DMS114 treated with DMSO at 0.1 percent for 48 hours (cell line): ENCODE results near the gene B3GALNT1.
"Not testable (repeated sequence)": the region's sequence is repeated elsewhere in the genome, so short reads cannot be mapped to it uniquely, and the experiment has no call there.

Source experiments
- DNase-seq: peaks from one replicate; lab custom pipeline; 2025; ENCODE audit not compliant: unreplicated experiment; lab: John Stamatoyannopoulos, UW

B3GALNT1 gene

GRCh38 chr3:161081633-161082032 lies 23.5 kb downstream of the B3GALNT1 start:
- DNase-seq, result no peak

GRCh38 chr3:161073181-161073580 lies 32.0 kb downstream of the B3GALNT1 start:
- no peak for DNase-seq

GRCh38 chr3:161072751-161073150 lies 32.4 kb downstream of the B3GALNT1 start:
- DNase-seq, result no peak

GRCh38 chr3:161072211-161072621 lies 32.9 kb downstream of the B3GALNT1 start:
- no peak for DNase-seq

GRCh38 chr3:161070980-161071663 lies 34.0 kb downstream of the B3GALNT1 start:
- DNase-seq, result no peak

- DNase-seq, result no peak
These were observed 34.8 kb downstream of the B3GALNT1 start for GRCh38 chr3:161070252-161070930.

- DNase-seq, result no peak
These were observed 35.5 kb downstream of the B3GALNT1 start for GRCh38 chr3:161069511-161070251.

GRCh38 chr3:161067335-161067734 lies 37.8 kb downstream of the B3GALNT1 start:
- no peak for DNase-seq

- DNase-seq, result no peak
These were observed 38.2 kb downstream of the B3GALNT1 start for GRCh38 chr3:161066930-161067329.

- no peak for DNase-seq
These were observed 40.7 kb downstream of the B3GALNT1 start for GRCh38 chr3:161064413-161064812.

- no peak for DNase-seq
These were observed 50.1 kb downstream of the B3GALNT1 start for GRCh38 chr3:161054860-161055604.

GRCh38 chr3:161051856-161052255 lies 53.3 kb downstream of the B3GALNT1 start:
- no peak for DNase-seq

- no peak for DNase-seq
These were observed 54.2 kb downstream of the B3GALNT1 start for GRCh38 chr3:161050935-161051334.

GRCh38 chr3:161049683-161050248 lies 55.4 kb downstream of the B3GALNT1 start:
- no peak for DNase-seq

- no peak for DNase-seq
These were observed 61.7 kb downstream of the B3GALNT1 start for GRCh38 chr3:161043336-161044035.

GRCh38 chr3:161042023-161042501 lies 63.1 kb downstream of the B3GALNT1 start:
- no peak for DNase-seq

- DNase-seq, result no peak
These were observed 66.4 kb downstream of the B3GALNT1 start for GRCh38 chr3:161038725-161039124.

- DNase-seq, result no peak
These were observed 69.4 kb downstream of the B3GALNT1 start for GRCh38 chr3:161035711-161036110.

GRCh38 chr3:161034913-161035550 lies 70.1 kb downstream of the B3GALNT1 start:
- not testable (repeated sequence) for DNase-seq
